IMR-90 (cell line): ENCODE results near the gene MRPS21. TPM values are rescaled to one million over a fixed set of nuclear protein-coding genes. Genes with fewer than 3 reads are reported as not detected.

Source experiments
- ATAC-seq: fragments of 200-7000 bp; cut with Tn5 transposase; 2 replicates; pipeline ENCODE4 v1.9.1; 2020; ENCODE audit warnings: low read depth, mild to moderate bottlenecking, moderate library complexity
- BruUV-seq: library from RNA; stranded (reverse); fragments of 400-500 nt; replicated peaks from 2 replicates; lab custom pipeline; 2021; lab: Mats Ljungman, UMichigan
- CTCF ChIA-PET: fragments of 300-600 bp; formaldehyde crosslinking; extraction: SDS; loops from one replicate; lab custom pipeline; 2021; ENCODE audit warnings: antibody characterized with exemption; lab: Yijun Ruan, JAX
- POLR2A ChIA-PET: fragments of 300-600 bp; sonication (Branson Sonifier 250); formaldehyde crosslinking; loops from one replicate; lab custom pipeline; 2022; ENCODE audit warnings: antibody characterized with exemption; ENCODE audit not compliant: unreplicated experiment; lab: Charles Lee
- DNase-seq: peaks from one replicate; pipeline ENCODE4 v3.0.0; 2013
- H2AFZ ChIP-seq: replicated peaks from 2 replicates; pipeline ENCODE3; 2013; ENCODE audit warnings: low read length, mild to moderate bottlenecking; ENCODE audit not compliant: poor library complexity
- H2AK5ac ChIP-seq: 2 replicates; pipeline ENCODE4 v1.6.1; 2013; ENCODE audit warnings: low read depth, low read length, inconsistent platforms
- H2AK9ac ChIP-seq: replicated peaks from 2 replicates; pipeline ENCODE3; 2013; ENCODE audit warnings: mild to moderate bottlenecking, low read depth, low read length, moderate library complexity; ENCODE audit not compliant: poor library complexity
- H2BK120ac ChIP-seq: 2 replicates; pipeline ENCODE4 v1.6.1; 2013; ENCODE audit warnings: low read depth, low read length, inconsistent platforms
- H2BK15ac ChIP-seq: 3 replicates; pipeline ENCODE4 v1.6.1; 2013; ENCODE audit warnings: low read depth, low read length, inconsistent platforms
- H2BK20ac ChIP-seq: 2 replicates; pipeline ENCODE4 v1.6.1; 2013; ENCODE audit warnings: low read depth, mild to moderate bottlenecking, inconsistent platforms, low read length, moderate library complexity
- H2BK5ac ChIP-seq: 2 replicates; pipeline ENCODE4 v1.6.1; 2013; ENCODE audit warnings: mild to moderate bottlenecking, low read depth, low read length, inconsistent platforms; ENCODE audit not compliant: poor library complexity, severe bottlenecking
- H3K14ac ChIP-seq: replicated peaks from 2 replicates; pipeline ENCODE4 v1.6.1; 2013; ENCODE audit warnings: low read depth, low read length, inconsistent platforms
- H3K18ac ChIP-seq: 2 replicates; pipeline ENCODE4 v1.6.1; 2013; ENCODE audit warnings: low read depth, low read length, control low read depth
- H3K23ac ChIP-seq: 2 replicates; pipeline ENCODE4 v1.6.1; 2013; ENCODE audit warnings: low read depth, low read length, inconsistent platforms
- H3K27ac ChIP-seq: 2 replicates; pipeline ENCODE4 v1.5.1; 2013; ENCODE audit warnings: mild to moderate bottlenecking, control low read depth, low read length; ENCODE audit not compliant: insufficient read depth
- H3K27me3 ChIP-seq: 2 replicates; pipeline ENCODE4 v1.6.1; 2013; ENCODE audit warnings: low read length; ENCODE audit not compliant: control insufficient read depth, insufficient read depth
- H3K36me3 ChIP-seq: 2 replicates; pipeline ENCODE4 v1.6.1; 2013; ENCODE audit warnings: low read length, mixed read lengths; ENCODE audit not compliant: control insufficient read depth, insufficient read depth
- H3K4ac ChIP-seq: 2 replicates; pipeline ENCODE4 v1.6.1; 2013; ENCODE audit warnings: low read depth, low read length, inconsistent platforms
- H3K4me1 ChIP-seq: 2 replicates; pipeline ENCODE4 v1.6.1; 2013; ENCODE audit warnings: low read length, mixed read lengths; ENCODE audit not compliant: control insufficient read depth, insufficient read depth
- H3K4me2 ChIP-seq: 2 replicates; pipeline ENCODE4 v1.6.1; 2013; ENCODE audit warnings: low read depth, mild to moderate bottlenecking, control low read depth, low read length, moderate library complexity
- H3K4me3 ChIP-seq: 2 replicates; pipeline ENCODE4 v1.5.1; 2013; ENCODE audit warnings: low read depth, mild to moderate bottlenecking, control low read depth, low read length, moderate library complexity; ENCODE audit not compliant: insufficient read depth
- H3K56ac ChIP-seq: 2 replicates; pipeline ENCODE4 v1.6.1; 2013; ENCODE audit warnings: low read length, inconsistent platforms; ENCODE audit not compliant: insufficient read depth; ENCODE audit errors: extremely low read depth
- H3K79me1 ChIP-seq, 2 experiments: 2 replicates each; pipeline ENCODE4 v1.6.1; 2013; ENCODE audit warnings: low read length in 2 of 2, inconsistent platforms in 1 of 2, low read depth in 1 of 2
- H3K9ac ChIP-seq: 2 replicates; pipeline ENCODE4 v1.6.1; 2013; ENCODE audit warnings: low read depth, low read length, control low read depth
- H3K9me1 ChIP-seq: 2 replicates; pipeline ENCODE4 v1.6.1; 2013; ENCODE audit warnings: low read length, inconsistent platforms; ENCODE audit not compliant: insufficient read depth
- H3K9me3 ChIP-seq: 2 replicates; pipeline ENCODE4 v1.6.1; 2013; ENCODE audit warnings: low read length; ENCODE audit not compliant: control insufficient read depth, insufficient read depth
- H4K20me1 ChIP-seq: 2 replicates; pipeline ENCODE4 v1.6.1; 2013; ENCODE audit warnings: low read length, inconsistent platforms; ENCODE audit not compliant: insufficient read depth
- H4K5ac ChIP-seq: 2 replicates; pipeline ENCODE4 v1.6.1; 2013; ENCODE audit warnings: mild to moderate bottlenecking, low read depth, low read length, control low read depth
- H4K8ac ChIP-seq, 2 experiments: 2 replicates each; pipeline ENCODE4 v1.6.1; 2013; ENCODE audit warnings: low read depth in 2 of 2, low read length in 2 of 2, control low read depth in 1 of 2, inconsistent platforms in 1 of 2
- H4K91ac ChIP-seq: 2 replicates; pipeline ENCODE4 v1.6.1; 2013; ENCODE audit warnings: low read depth, low read length, inconsistent platforms; ENCODE audit not compliant: insufficient read depth
- CHD1 ChIP-seq: IDR thresholded peaks from 2 replicates; pipeline ENCODE4 v1.6.1; 2012; ENCODE audit warnings: low read depth, low read length, improper control_type of control experiment
- CTCF ChIP-seq: conservative IDR thresholded peaks from 2 replicates; pipeline ENCODE4 v1.5.1; 2012; ENCODE audit warnings: mild to moderate bottlenecking, low read depth, low read length, improper control_type of control experiment
- ELK1 ChIP-seq: fragments of 150-350 bp; IDR thresholded peaks from 2 replicates; pipeline ENCODE4 v1.6.1; 2016; ENCODE audit warnings: low read depth, mild to moderate bottlenecking, low read length, moderate library complexity, borderline replicate concordance
- MXI1 ChIP-seq: IDR thresholded peaks from 2 replicates; pipeline ENCODE4 v1.6.1; 2012; ENCODE audit warnings: low read depth, mild to moderate bottlenecking, low read length, moderate library complexity, borderline replicate concordance
- NFE2L2 ChIP-seq: fragments of 150-350 bp; IDR thresholded peaks from 2 replicates; pipeline ENCODE4 v1.6.1; 2016; ENCODE audit warnings: low read depth, mild to moderate bottlenecking, low read length
- RAD21 ChIP-seq: IDR thresholded peaks from 2 replicates; pipeline ENCODE4 v1.6.1; 2012; ENCODE audit warnings: low read length, improper control_type of control experiment
- SMC3 ChIP-seq: fragments of 150-350 bp; IDR thresholded peaks from 2 replicates; pipeline ENCODE4 v1.6.1; 2016; ENCODE audit warnings: low read depth, mild to moderate bottlenecking, antibody characterized with exemption, low read length, moderate library complexity
- USF2 ChIP-seq: fragments of 150-350 bp; IDR thresholded peaks from 2 replicates; pipeline ENCODE4 v1.6.1; 2017; ENCODE audit warnings: mild to moderate bottlenecking, antibody characterized with exemption, low read length, low read depth
- WGBS, 2 experiments: methylation state at CpG; one replicate each; pipeline versions ENCODE4 v1.1.5 to v1.1.7; 2013; ENCODE audit warnings: missing lambda C conversion rate in 2 of 2; ENCODE audit not compliant: insufficient read length in 1 of 2; ENCODE audit errors: extremely low coverage in 2 of 2; 5-methylcytosine and 5-hydroxymethylcytosine counted together
- dilution Hi-C: fragments of 300-500 bp; cut with HindIII; formaldehyde crosslinking; loops from one replicate; pipeline ENCODE4 v1.14.3; 2018; ENCODE audit warnings: low sequenced_read_pairs; ENCODE audit not compliant: unreplicated experiment
- in situ Hi-C: fragments of 300-500 bp; cut with MboI; formaldehyde crosslinking; loops from 3 replicates; pipeline ENCODE4 v1.14.3; 2019; ENCODE audit warnings: low sequenced_read_pairs, inconsistent platforms, mixed read lengths
- intact Hi-C: fragments of 100-400 bp; cut with micrococcal nuclease; formaldehyde crosslinking; loops from 2 replicates; pipeline ENCODE4 v1.10.0; 2022
- polyA plus RNA-seq, 3 experiments: library from polyadenylated mRNA; depleted of rRNA; stranded (reverse); fragments of >200 nt; gene quantifications; 2 replicates each; pipeline ENCODE4 v1.2.3, GENCODE V29; 2012; ENCODE audit warnings: low replicate concordance in 1 of 3
- total RNA-seq: library from RNA; depleted of rRNA; stranded (reverse); fragments of >200 nt; gene quantifications from 2 replicates; pipeline ENCODE4 v1.2.3, GENCODE V29; 2012

Gene MRPS21
- total and polyA plus RNA-seq, 2 of the 4 experiments (the other 2 are of a cell fraction): 52.3 to 74.6 TPM

- dilution Hi-C loops (no loop called here), intact Hi-C loops (no loop called here), in situ Hi-C loops (loop anchor here (10.0 kb wide), 1 partner anchor 287 kb away; no protein-coding TSS in a partner anchor)
- TF ChIP-seq MXI1 (no peak), SMC3 (no peak), CTCF (no peak), USF2 (peak; percentile 40; the same call in 1 of the 2 replicates), CHD1 (no peak), NFE2L2 (no peak), RAD21 (no peak), ELK1 (no peak)
- Histone ChIP-seq H4K5ac (peak overlapping the region; percentile 83), H4K20me1 (no peaks in the 10 kb centered on the region), H3K23ac (peak overlapping the region; percentile 49; the same call in 1 of the 2 replicates), H2BK15ac (no peak overlapping the region), H2AK5ac (peak overlapping the region; percentile 86; the same call in 1 of the 2 replicates), H3K14ac (peak overlapping the region; percentile 67), H3K27ac (peak overlapping the region; percentile 87), H3K9ac (peak overlapping the region; percentile 96), H2BK5ac (peak overlapping the region; percentile 21), H2BK120ac (no peak overlapping the region), H3K4ac (peak overlapping the region; percentile 72; the same call in 1 of the 2 replicates), H3K27me3 (no peaks in the 10 kb centered on the region), H3K18ac (no peak overlapping the region), H4K8ac (peak overlapping the region; percentile 69 to 90; a peak in 3 of 4 replicates), H3K9me1 (peaks cover 8% of the 10 kb centered on the region), H4K91ac (0 out of 2 replicates have a peak overlapping the region, but pooled peaks have one; percentile 28), H2BK20ac (no peak overlapping the region), H2AK9ac (peak overlapping the region; percentile 86), H3K79me1 (peaks cover 16 to 40% of the 10 kb centered on the region in 2 experiments), H3K36me3 (peaks cover 22% of the 10 kb centered on the region), H3K56ac (peak overlapping the region; percentile 70), H3K9me3 (no peaks in the 10 kb centered on the region), H3K4me3 (peak overlapping the region; percentile 93), H3K4me1 (peaks cover 6% of the 10 kb centered on the region), H3K4me2 (peak overlapping the region; percentile 99), H2AFZ (no peak overlapping the region)
- POLR2A ChIA-PET: no interaction called here
- ATAC-seq: no peak
- BruUV-seq: no TSS peak
- CTCF ChIA-PET: no interaction called here
- 33% methylated on average over 5 of the region's 6 CpGs; no CpG with 5 or more reads in 1 of the 2 experiments for WGBS, 2 experiments
- no peak for DNase-seq
Observed at GRCh38 chr1:150267896-150268295, 25.8 kb upstream of the MRPS21 start.
